Large intestine (tissue), 3 donors: ENCODE results near the gene FEN1. TPM values are rescaled to one million over a fixed set of nuclear protein-coding genes. Genes with fewer than 3 reads are reported as not detected.

Source experiments
- DNase-seq, 2 donors: peaks; one replicate each; pipeline versions ENCODE4 v3.0.0 to v3.0.0-alpha.2; 2013
- H3K27ac ChIP-seq: one replicate; pipeline ENCODE4 v1.5.1; 2013; ENCODE audit warnings: low read length
- H3K27me3 ChIP-seq: 2 replicates; pipeline ENCODE4 v1.6.1; 2013; ENCODE audit warnings: low read length; ENCODE audit not compliant: control insufficient read depth, insufficient read depth
- H3K36me3 ChIP-seq: 2 replicates; pipeline ENCODE4 v1.6.1; 2013; ENCODE audit warnings: low read length; ENCODE audit not compliant: control insufficient read depth, insufficient read depth
- H3K4me1 ChIP-seq: one replicate; pipeline ENCODE4 v1.6.1; 2013; ENCODE audit warnings: low read length; ENCODE audit not compliant: control insufficient read depth, insufficient read depth
- H3K4me3 ChIP-seq: one replicate; pipeline ENCODE4 v1.5.1; 2013; ENCODE audit warnings: low read length
- H3K9me3 ChIP-seq: one replicate; pipeline ENCODE4 v1.6.1; 2013; ENCODE audit warnings: mild to moderate bottlenecking, low read depth, low read length, moderate library complexity; ENCODE audit not compliant: control insufficient read depth
- WGBS: methylation state at CpG from one replicate; pipeline ENCODE4 v1.1.5; 2013; ENCODE audit warnings: low lambda C conversion rate; ENCODE audit not compliant: insufficient coverage; 5-methylcytosine and 5-hydroxymethylcytosine counted together
- polyA plus RNA-seq: library from polyadenylated mRNA; unstranded; fragments of 120-200 nt; gene quantifications from one replicate; pipeline ENCODE4 v1.2.1, GENCODE V29; 2013

The FEN1 gene
- polyA plus RNA-seq, 1 donor, result 21.5 TPM

- no peak for DNase-seq
- Histone ChIP-seq H3K27ac (no peak overlapping the region), H3K36me3 (peaks cover 13% of the 10 kb centered on the region), H3K4me3 (no peak overlapping the region), H3K9me3 (peaks cover 4% of the 10 kb centered on the region), H3K4me1 (peaks cover 26% of the 10 kb centered on the region), H3K27me3 (peaks cover 22% of the 10 kb centered on the region)
- 100% methylated on average over 1 of the region's 5 CpGs for WGBS
Measured at GRCh38 chr11:61811831-61812230, 19.1 kb downstream of the FEN1 start.

- H3K36me3 ChIP-seq, result peaks cover 9% of the 10 kb centered on the region
- H3K9me3 ChIP-seq, result peaks cover 4% of the 10 kb centered on the region
- DNase-seq, result peak in 1 of 2 donors; percentile 78
- peaks cover 26% of the 10 kb centered on the region for H3K4me1 ChIP-seq
- H3K27me3 ChIP-seq, result peaks cover 32% of the 10 kb centered on the region
- WGBS, result no CpG with 5 or more reads among the region's 4 CpGs
- no peak overlapping the region for H3K4me3 ChIP-seq
- H3K27ac ChIP-seq, result no peak overlapping the region
Measured at GRCh38 chr11:61812736-61813411, 20.2 kb downstream of the FEN1 start.

GRCh38 chr11:61814247-61814957 lies 21.7 kb downstream of the FEN1 start:
- Histone ChIP-seq H3K9me3 (peaks cover 4% of the 10 kb centered on the region), H3K27ac (peak overlapping the region; percentile 89), H3K27me3 (peaks cover 42% of the 10 kb centered on the region), H3K36me3 (peaks cover 9% of the 10 kb centered on the region), H3K4me3 (peak overlapping the region; percentile 63), H3K4me1 (peaks cover 26% of the 10 kb centered on the region)
- WGBS, result no CpG with 5 or more reads among the region's 16 CpGs
- DNase-seq, result peak in 1 of 2 donors; percentile 52

- peaks cover 4% of the 10 kb centered on the region for H3K9me3 ChIP-seq
- H3K27me3 ChIP-seq, result peaks cover 42% of the 10 kb centered on the region
- no CpG with 5 or more reads among the region's 66 CpGs for WGBS
- DNase-seq, result peak; percentile 76 to 86
- H3K36me3 ChIP-seq, result peaks cover 9% of the 10 kb centered on the region
- peaks cover 26% of the 10 kb centered on the region for H3K4me1 ChIP-seq
- H3K4me3 ChIP-seq, result peak overlapping the region; percentile 63
- H3K27ac ChIP-seq, result peak overlapping the region; percentile 89
Measured at GRCh38 chr11:61814958-61815789, 22.5 kb downstream of the FEN1 start.

GRCh38 chr11:61815790-61816735 lies 23.4 kb downstream of the FEN1 start:
- Histone ChIP-seq H3K4me1 (peaks cover 26% of the 10 kb centered on the region), H3K27me3 (peaks cover 42% of the 10 kb centered on the region), H3K4me3 (peak overlapping the region; percentile 63), H3K36me3 (peaks cover 3% of the 10 kb centered on the region), H3K9me3 (peaks cover 4% of the 10 kb centered on the region), H3K27ac (peak overlapping the region; percentile 89)
- WGBS, result no CpG with 5 or more reads among the region's 69 CpGs
- DNase-seq, result peak in 1 of 2 donors; percentile 51

GRCh38 chr11:61816736-61817455 lies 24.2 kb downstream of the FEN1 start, which contains the start of gene FADS1:
FADS1 (minus strand) TSS chr11:61817003; CDS start chr11:61816929, 74 bp downstream.
- peak; percentile 81 for DNase-seq
- Histone ChIP-seq H3K4me3 (peak within 1 kb of the TSS; percentile 63), H3K27ac (peak within 1 kb of the TSS; percentile 89), H3K36me3 (peaks cover 1% of the 10 kb centered on the region), H3K4me1 (peaks cover 24% of the 10 kb centered on the region), H3K27me3 (peaks cover 42% of the 10 kb centered on the region), H3K9me3 (peaks cover 4% of the 10 kb centered on the region)
- no CpG with 5 or more reads among the region's 73 CpGs for WGBS

GRCh38 chr11:61817471-61818202 lies 24.9 kb downstream of the FEN1 start:
- Histone ChIP-seq H3K4me3 (peak overlapping the region; percentile 40), H3K27me3 (peaks cover 42% of the 10 kb centered on the region), H3K9me3 (peaks cover 4% of the 10 kb centered on the region), H3K4me1 (peaks cover 20% of the 10 kb centered on the region), H3K27ac (no peak overlapping the region), H3K36me3 (no peaks in the 10 kb centered on the region)
- DNase-seq, result no peak
- WGBS, result no CpG with 5 or more reads among the region's 6 CpGs

- H3K4me3 ChIP-seq, result no peak overlapping the region
- H3K27me3 ChIP-seq, result peaks cover 35% of the 10 kb centered on the region
- no peak for DNase-seq
- peaks cover 12% of the 10 kb centered on the region for H3K4me1 ChIP-seq
- peaks cover 2% of the 10 kb centered on the region for H3K9me3 ChIP-seq
- WGBS, result no CpG with 5 or more reads among the region's 2 CpGs
- no peaks in the 10 kb centered on the region for H3K36me3 ChIP-seq
- H3K27ac ChIP-seq, result no peak overlapping the region
Measured at GRCh38 chr11:61820174-61820573, 27.5 kb downstream of the FEN1 start.
